ENCODE results near the gene LGALSL. TPM values are rescaled to one million over a fixed set of nuclear protein-coding genes. Genes with fewer than 3 reads are reported as not detected.
A peak's percentile ranks its signal among the peaks of the same experiment; 100 is the strongest.

LGALSL gene
- polyA plus RNA-seq, 2 of the 4 experiments (the other 2 are of a cell fraction), result 11.0 to 14.1 TPM

DNA sequence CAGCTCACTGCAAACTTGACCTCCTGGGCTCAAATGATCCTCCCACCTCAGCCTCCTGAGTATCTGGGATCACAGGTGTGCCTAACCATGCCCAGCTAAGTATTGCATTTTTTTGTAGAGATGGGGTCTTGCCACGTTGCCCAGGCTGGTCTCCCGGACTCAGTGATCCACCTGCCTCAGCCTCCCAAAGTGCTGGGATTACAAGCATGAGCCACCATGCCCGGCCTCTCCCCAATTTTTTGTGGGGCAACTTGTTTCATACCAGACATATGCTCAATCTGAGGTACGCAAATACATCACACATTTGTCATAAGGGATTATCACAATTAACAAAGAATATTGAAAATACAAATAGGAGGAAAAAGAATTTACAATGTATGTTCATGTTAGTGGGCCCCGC lies 27.7 kb downstream of the LGALSL start:
- ChIA-PET POLR2A (no interaction called here), CTCF (interaction anchor here (0.8 to 14.3 kb wide), 5 partner anchors 11 to 432 kb away, joined by 3 to 533 read pairs (median 3); no protein-coding TSS in a partner anchor)
- no peak for TF ChIP-seq CEBPB (IDR thresholded peaks at IDR 0.05)
- no peak for TF ChIP-seq JUNB (IDR thresholded peaks at IDR 0.05)
- TF ChIP-seq ZSCAN20 (CRISPR knock-in tag; IDR thresholded peaks at IDR 0.05), result no peak
- TF ChIP-seq, protein P1, sequence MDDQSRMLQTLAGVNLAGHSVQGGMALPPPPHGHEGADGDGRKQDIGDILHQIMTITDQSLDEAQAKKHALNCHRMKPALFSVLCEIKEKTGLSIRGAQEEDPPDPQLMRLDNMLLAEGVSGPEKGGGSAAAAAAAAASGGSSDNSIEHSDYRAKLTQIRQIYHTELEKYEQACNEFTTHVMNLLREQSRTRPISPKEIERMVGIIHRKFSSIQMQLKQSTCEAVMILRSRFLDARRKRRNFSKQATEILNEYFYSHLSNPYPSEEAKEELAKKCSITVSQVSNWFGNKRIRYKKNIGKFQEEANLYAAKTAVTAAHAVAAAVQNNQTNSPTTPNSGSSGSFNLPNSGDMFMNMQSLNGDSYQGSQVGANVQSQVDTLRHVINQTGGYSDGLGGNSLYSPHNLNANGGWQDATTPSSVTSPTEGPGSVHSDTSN (IDR thresholded peaks at IDR 0.05), result no peak
- no peak for TF ChIP-seq FOSB (CRISPR knock-in tag; IDR thresholded peaks at IDR 0.05)
- no peak for TF ChIP-seq HOXB5 (CRISPR knock-in tag; IDR thresholded peaks at IDR 0.05)
- WGBS (ENCODE audit: missing lambda C conversion rate), result 57% methylated on average over 5 of the region's 5 CpGs
- no peak overlapping the region for H3K4me3 ChIP-seq
- no peak for FAIRE-seq
- H3K4me2 ChIP-seq, result no peak overlapping the region
- no peak overlapping the region for H3K27ac ChIP-seq
- H3K9me3 ChIP-seq, result no peaks in the 10 kb centered on the region
- H3K4me1 ChIP-seq, result no peaks in the 10 kb centered on the region
- DNase-seq (ENCODE audit: low read depth in 1 of 2, low spot score in 1 of 2), result no peak
- no peak for ATAC-seq

DNA sequence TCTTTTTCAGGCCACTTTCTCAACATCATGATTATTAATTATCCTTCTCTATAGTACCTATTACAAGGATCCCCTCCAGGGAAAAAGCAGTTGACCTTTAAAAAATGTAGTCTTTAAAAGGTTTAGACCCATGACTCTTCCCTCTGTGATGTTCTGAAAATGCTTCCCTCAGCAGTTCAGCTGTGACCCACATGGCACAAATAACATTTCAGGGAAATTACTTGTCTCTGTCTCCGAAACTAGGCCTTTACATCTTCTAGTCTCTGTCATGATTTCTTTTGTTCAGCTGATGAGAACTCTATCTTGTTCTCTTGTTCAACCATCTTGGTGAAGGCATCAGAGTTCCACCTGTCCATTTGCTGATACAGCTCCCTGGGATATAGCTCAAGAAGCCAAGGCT lies 28.3 kb downstream of the LGALSL start:
- POLR2A ChIA-PET, result interaction anchor here (0.5 kb wide), 1 partner anchor 520 kb away, joined by 7 read pairs; no protein-coding TSS in a partner anchor
- H3K27ac ChIP-seq, result no peak overlapping the region
- DNase-seq (ENCODE audit: low read depth in 1 of 2, low spot score in 1 of 2), result no peak
- TF ChIP-seq MAFK (IDR thresholded peaks at IDR 0.05; ENCODE audit: partially characterized antibody) (peak; percentile 70), CBX2 (IDR thresholded peaks at IDR 0.05; ENCODE audit: borderline replicate concordance, low read depth) (no peak)
- H3K4me2 ChIP-seq, result no peak overlapping the region
- H3K4me3 ChIP-seq, result no peak overlapping the region
- CTCF ChIA-PET, result interaction anchor here (0.7 to 14.3 kb wide), 7 partner anchors 12 to 433 kb away, joined by 3 to 533 read pairs (median 3); no protein-coding TSS in a partner anchor
- FAIRE-seq, result no peak
- H3K4me1 ChIP-seq, result no peaks in the 10 kb centered on the region
- no peak for ATAC-seq
- 54% methylated on average over 1 of the region's 1 CpG for WGBS (ENCODE audit: missing lambda C conversion rate)
- H3K9me3 ChIP-seq, result no peaks in the 10 kb centered on the region

DNA sequence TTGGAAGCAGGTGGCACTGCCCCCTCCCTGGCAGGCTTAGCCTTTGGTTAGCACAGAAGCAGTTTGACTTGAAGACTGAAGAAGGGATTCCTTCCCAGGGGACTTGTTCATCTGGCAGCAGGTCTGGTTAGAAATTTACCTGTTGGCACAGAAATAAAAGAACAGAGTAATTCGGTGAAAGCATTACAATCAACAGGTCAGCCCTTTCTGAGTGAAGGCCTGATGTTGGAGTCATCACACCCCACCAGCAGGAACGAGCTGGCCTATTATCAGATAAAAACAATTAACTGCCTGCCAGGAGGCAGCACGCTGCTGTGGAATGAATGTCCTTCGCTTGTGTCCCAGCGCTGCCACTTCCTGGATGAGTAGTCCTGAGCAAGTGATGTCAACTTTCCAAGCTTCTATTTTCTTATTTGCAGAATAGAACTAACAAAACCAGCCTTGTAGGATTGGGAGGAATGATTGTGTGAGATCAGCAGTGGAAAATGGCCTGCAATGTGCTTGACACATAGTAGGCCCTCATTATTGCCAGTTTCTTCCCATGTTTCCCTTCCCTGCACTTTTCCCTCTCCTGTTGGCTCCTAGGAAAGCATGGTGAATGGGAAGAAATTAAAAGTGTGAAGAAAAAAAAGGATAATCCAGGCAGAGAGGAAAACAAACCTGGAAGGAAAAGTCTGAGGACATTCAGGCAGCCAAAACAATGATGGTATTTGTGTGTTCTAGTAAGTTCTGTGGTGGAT lies 29.0 kb downstream of the LGALSL start:
- Histone ChIP-seq H3K9me3 (no peaks in the 10 kb centered on the region), H3K4me3 (no peak overlapping the region), H3K27ac (no peak overlapping the region), H3K4me1 (no peaks in the 10 kb centered on the region), H3K4me2 (no peak overlapping the region)
- ATAC-seq (no peak), DNase-seq (ENCODE audit: low read depth in 1 of 2, low spot score in 1 of 2) (no peak), FAIRE-seq (no peak)
- 45% methylated on average over 5 of the region's 5 CpGs for WGBS (ENCODE audit: missing lambda C conversion rate)
- no peak for TF ChIP-seq HDAC2 (IDR thresholded peaks at IDR 0.05)
- TF ChIP-seq, protein P2, sequence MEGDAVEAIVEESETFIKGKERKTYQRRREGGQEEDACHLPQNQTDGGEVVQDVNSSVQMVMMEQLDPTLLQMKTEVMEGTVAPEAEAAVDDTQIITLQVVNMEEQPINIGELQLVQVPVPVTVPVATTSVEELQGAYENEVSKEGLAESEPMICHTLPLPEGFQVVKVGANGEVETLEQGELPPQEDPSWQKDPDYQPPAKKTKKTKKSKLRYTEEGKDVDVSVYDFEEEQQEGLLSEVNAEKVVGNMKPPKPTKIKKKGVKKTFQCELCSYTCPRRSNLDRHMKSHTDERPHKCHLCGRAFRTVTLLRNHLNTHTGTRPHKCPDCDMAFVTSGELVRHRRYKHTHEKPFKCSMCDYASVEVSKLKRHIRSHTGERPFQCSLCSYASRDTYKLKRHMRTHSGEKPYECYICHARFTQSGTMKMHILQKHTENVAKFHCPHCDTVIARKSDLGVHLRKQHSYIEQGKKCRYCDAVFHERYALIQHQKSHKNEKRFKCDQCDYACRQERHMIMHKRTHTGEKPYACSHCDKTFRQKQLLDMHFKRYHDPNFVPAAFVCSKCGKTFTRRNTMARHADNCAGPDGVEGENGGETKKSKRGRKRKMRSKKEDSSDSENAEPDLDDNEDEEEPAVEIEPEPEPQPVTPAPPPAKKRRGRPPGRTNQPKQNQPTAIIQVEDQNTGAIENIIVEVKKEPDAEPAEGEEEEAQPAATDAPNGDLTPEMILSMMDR (IDR thresholded peaks at IDR 0.05), result no peak
- POLR2A ChIA-PET, result interaction anchor here (0.5 kb wide), 1 partner anchor 520 kb away, joined by 7 read pairs; no protein-coding TSS in a partner anchor
- CTCF ChIA-PET, result interaction anchor here (0.6 to 14.3 kb wide), 7 partner anchors 12 to 422 kb away, joined by 3 to 533 read pairs (median 3); no protein-coding TSS in a partner anchor

DNA sequence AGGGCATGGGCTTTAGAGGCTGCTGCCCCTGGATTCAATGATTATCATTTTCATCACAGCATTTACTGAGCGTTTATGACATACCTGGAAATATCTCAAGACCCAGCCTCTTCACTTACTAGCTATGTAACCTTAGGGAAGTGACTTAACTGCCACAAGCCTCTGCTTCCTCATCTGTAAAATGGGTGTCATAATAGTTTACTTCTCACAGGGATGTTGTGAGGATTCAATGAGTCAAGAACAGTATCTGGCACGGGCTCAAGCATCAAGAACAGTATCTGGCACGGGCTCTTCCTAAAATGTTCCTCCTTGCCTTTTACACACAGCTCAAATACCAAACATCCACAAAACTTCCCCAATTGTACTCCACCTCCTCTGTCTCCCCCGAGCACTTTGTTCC lies 31.4 kb downstream of the LGALSL start:
- Histone ChIP-seq H3K4me3 (no peak overlapping the region), H3K27ac (no peak overlapping the region), H3K9me3 (no peaks in the 10 kb centered on the region), H3K4me1 (no peaks in the 10 kb centered on the region), H3K4me2 (no peak overlapping the region)
- ChIA-PET POLR2A (no interaction called here), CTCF (interaction anchor here (0.9 to 14.3 kb wide), 10 partner anchors 15 to 436 kb away, joined by 3 to 533 read pairs (median 4); partner anchors contain the start of gene AFTPH)
- no peak for TF ChIP-seq CBX2 (IDR thresholded peaks at IDR 0.05; ENCODE audit: borderline replicate concordance, low read depth)
- TF ChIP-seq HOXA7 (CRISPR knock-in tag; IDR thresholded peaks at IDR 0.05), result no peak
- no peak for TF ChIP-seq ZC3H11A (IDR thresholded peaks at IDR 0.05)
- no peak for TF ChIP-seq NFE2L2 (conservative IDR thresholded peaks at IDR 0.05; ENCODE audit: low read length)
- TF ChIP-seq HDAC2 (IDR thresholded peaks at IDR 0.05), result no peak
- TF ChIP-seq RARB (CRISPR knock-in tag; IDR thresholded peaks at IDR 0.05), result no peak
- no peak for TF ChIP-seq JUNB (IDR thresholded peaks at IDR 0.05)
- TF ChIP-seq PHF8 (IDR thresholded peaks at IDR 0.05; ENCODE audit: borderline replicate concordance, low read depth), result no peak
- no peak for TF ChIP-seq BHLHE40 (IDR thresholded peaks at IDR 0.05; ENCODE audit: low read depth, low read length)
- no peak for TF ChIP-seq POLR2A (IDR thresholded peaks at IDR 0.05; ENCODE audit: low read length)
- FAIRE-seq (no peak), ATAC-seq (no peak), DNase-seq (ENCODE audit: low read depth in 1 of 2, low spot score in 1 of 2) (no peak)
- 36% methylated on average over 4 of the region's 4 CpGs for WGBS (ENCODE audit: missing lambda C conversion rate)

Measured in A549 (cell line).